GM18870 (cell line): ENCODE data around the gene SPOCK1.

Source experiments
- ATAC-seq: cut with Tn5 transposase; IDR thresholded peaks from one replicate; pipeline ENCODE4 v1.9.1; 2021; ENCODE audit warnings: moderate library complexity; ENCODE audit not compliant: unreplicated experiment

The SPOCK1 gene

DNA sequence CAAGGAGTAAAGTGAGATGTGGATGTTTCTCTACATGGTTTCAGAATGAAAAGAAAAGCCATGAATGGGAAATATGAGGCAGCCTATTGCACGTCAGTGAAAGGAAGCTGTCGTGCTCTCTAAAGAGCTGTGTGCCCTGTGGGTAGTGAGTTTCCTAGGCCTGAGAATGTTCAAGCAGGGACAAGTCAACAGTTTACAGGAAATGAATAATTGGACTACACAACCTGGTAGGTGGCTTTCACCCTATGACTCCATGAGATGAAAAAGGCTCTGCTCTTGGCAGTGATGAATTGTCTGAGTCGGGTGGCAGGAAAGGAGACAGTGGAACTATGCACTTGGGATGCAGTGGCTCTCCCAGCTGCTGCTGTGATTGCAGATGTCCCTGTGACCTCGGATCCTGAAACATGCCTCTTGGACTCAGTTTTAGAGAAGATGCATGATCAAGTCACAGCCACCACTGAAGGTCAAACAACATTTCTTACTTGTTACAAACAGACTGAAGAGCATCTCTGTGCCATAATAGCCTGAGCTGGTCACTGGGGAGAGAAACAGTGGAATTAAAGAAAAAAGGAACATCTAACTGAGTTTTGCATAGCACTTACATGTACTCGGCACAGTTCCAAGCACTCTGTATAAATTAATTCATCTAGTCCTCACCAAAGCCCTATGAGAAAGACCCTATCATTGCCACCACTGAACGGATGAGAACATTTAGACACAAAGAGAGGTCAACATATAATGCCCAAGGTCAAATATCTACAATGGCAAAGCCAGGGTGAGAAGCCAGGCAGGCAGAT is 293.7 kb downstream of the SPOCK1 start:
- ATAC-seq: no peak

DNA sequence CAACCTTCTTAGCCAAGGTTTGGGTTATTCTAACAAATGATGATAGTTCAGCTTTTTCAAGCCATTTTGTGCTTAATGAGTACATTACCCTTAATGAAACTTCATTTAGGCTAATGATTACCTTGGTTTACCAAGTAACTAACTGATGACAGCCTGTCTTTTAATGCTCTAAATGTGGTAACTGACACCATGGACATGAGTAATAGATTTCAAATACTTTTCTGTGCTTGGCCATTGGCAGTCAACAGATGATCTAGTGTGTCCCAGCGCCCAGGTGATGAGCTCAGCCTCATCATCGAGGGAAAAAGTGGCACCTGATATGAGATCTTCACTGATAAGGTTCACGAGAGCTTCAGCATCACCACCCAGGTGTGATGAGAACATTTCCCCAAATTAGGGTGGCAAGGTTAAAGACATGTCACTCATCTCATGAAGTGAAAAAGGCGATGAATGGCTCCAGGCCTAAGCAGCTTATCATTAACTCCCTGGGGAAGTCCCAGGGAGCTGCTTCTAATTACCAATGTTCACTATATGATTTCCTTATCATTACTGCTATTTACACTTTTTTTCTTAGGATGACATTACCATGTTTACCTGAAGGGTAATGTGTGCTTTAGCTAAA is 296.0 kb downstream of the SPOCK1 start:
- peak; percentile 54 for ATAC-seq

DNA sequence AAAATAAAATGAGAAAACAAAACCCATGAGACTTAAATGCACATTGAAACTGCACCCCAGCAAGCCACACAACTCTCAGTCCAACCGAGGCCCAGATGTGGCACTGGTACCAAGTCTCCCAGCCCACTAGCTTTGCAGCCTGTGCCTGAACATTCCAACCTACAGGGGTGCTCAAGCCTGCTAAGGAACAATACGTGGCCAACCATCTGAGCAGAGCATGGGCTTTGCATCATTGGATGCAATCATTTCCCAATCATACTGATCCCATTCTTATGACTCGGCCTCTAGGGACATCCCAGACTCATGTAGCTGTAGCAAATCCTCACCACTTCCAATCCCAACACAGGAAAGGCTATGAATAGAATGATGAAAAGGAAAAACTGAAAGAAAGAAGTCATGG is 297.2 kb downstream of the SPOCK1 start:
- no peak for ATAC-seq

DNA sequence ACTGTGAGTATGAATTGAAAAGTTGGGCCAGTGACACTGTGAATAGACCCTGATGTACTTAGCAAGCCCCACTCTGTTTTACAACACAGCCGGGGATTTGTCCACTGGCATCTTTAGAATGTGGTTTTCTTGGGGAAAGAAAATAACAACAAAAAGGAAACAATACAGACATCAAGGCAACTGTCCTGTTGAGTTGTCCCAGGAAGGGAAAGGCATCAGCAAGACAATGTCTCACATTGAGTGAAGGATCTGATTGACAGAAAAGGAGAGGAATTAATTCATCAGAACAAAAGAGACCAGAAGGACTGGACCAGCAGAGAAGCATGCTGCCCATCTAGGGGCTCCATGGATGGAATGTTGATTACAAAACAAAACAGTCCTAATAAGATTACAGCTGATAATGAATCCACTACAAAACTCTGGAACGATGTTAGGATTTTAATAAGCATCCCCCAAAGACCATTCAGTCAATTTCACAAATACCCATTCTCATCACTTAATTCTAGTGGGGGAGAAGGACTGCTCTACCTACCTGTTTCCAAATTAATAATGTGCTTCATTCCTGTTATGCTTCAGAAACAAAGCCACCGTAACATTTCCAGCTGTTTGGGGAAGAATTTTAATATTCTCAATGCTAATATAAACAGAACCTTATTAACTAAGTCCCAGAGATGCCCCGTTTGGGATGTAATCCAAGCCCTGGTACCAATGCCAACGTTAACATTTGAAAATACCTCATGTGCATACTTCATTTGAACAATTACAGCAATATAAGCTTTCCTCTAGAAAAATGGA is 298.0 kb downstream of the SPOCK1 start:
- no peak for ATAC-seq

DNA sequence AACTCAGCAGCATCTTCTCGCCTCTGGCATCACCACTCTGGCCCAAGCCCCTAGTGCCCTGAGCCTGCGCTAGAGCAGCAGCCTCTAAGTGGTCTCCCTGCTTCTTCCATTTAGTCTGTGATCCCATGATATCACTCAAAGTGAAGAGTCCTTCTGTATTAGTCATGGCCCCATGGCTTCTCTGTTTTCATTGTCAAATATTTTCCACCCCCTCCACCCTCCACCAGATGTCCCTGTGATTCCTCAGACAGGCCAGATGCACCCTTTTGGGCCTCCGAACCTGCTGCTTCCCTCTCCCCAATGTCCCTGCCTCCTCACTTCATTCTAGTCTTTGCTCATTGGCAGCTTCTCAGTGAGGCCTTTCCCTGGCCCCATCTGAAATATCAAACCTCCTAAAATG is 299.2 kb downstream of the SPOCK1 start:
- no peak for ATAC-seq

DNA sequence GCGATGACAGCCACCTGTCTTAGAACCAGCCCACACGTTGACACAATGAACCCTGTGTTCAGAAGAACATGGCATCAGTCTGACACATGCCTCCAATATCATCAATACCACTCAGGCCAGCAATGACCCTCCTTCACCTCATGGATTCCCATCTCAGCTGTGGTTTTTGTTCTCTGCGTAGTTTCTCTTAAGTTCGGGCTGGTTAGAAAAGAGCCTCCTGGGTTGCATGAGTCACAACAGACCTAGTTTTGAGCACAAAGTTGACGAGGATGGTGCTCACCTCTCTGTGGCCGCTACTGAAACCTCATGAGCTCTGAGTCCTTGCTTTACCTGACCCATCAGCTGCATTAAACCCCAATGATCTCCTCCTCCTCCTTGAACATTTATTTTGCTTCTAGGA is 299.9 kb downstream of the SPOCK1 start:
- no peak for ATAC-seq

DNA sequence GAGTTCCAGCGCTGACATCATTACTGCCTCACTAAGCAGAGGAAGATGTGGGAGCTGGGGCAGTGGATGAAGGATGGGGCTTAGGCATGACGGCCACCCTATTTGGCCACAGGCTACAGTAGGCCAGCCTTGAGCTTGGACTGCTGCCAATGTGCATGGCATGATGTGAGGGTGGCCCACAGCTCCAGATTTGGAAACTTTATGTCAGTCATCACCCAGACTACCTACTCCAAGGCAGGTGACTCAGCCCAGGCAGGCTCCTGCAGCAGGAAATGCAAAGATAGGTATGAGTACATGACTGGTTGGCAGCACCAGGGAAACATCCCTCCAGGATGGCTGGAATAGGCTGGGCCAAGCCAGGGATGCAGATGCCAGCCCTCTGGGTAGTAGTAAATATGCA is 303.6 kb downstream of the SPOCK1 start:
- no peak for ATAC-seq

DNA sequence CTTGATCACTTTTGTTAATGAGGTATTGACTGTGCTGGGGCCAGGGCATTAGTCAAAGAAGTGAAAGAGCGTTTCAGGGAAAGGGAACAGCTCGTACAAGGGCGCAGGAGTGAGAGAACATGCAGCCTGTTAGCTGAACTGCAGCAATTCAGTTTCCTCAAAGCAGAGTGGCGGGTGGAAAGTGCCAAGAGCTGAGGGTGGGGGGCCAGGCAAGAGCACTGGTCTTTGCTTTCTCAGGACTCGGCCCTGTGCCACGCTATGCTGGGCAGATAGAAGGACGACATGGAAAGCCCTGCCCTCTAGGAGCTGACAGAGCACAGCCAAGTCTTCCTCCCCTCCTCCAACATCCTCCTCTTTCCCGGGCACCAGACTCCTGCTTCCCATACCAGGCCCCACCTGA is 304.8 kb downstream of the SPOCK1 start:
- ATAC-seq: no peak

DNA sequence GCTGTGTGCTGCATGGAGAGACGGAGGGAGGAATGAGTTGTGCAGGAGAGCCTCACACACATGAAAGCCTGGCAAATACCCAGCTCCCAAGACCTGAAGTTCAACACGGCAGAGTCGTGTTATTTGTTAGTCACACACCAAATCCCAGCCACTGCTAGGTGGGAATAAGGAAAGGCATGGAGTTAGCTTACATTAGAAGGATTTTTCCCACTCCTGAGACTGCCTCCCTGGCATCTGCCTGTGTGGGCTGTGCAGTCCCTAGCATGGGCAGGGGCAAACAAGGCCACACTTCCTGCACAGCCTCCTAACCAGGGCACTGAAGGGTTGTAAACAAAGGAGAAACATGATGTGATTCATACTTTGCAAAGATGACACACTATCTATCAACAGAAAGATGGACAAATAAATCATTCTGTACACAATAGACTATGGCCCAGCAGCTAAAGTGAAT is 306.8 kb downstream of the SPOCK1 start:
- ATAC-seq: no peak

DNA sequence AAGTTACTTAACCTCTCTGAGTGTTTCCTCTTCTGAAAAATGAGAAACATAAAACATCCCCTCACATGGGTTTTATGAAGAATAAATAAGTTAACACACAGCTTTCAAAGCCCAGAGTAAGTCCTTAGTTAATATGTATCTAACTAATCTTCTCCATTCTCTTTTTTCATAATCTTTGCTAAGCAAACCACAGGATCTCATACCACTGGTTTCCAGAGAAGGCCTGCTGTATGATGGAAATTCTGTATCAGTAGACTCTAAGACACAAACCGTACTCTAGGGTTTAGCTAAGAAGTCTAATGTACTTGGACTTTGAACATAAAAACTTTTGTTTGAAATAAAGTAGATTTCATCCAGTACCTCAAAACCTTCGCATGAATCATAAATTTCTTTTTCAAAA is 307.9 kb downstream of the SPOCK1 start:
- no peak for ATAC-seq

DNA sequence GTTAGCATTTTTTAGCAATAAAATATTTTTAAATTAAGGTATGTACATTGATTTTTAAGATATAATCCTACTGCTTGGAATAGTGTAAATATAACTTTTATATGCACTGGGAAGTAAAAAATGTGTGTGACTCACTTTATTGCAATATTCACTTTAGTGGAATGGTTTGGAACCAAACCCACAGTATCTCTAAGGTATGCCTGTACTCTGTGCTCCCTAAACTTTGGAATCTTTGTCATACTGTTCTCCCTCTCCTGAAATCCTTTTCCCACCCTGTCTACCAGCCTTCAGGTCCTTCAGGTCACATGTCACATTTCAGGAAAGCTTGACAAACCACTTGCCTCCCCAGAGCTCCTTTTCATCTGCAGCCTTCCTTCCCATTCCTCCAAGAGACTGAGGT is 308.7 kb downstream of the SPOCK1 start:
- ATAC-seq: no peak

DNA sequence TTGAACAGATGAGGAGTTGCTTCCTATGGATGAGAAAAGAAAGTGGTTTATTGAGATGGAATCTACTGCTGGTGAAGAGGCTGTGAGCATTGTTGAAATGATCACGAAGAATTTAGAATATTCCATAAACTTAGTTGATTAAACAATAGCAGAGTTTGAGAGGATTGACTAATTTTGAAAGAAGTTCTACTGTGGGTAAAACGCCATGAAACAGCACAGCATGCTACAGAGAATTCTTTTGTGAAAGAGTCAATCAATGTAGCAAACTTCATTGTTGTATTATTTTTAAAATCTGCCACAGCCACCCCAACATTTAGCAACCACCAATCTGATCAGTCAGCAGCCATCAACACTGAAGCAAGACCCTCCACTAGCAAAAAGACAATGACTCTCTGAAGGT is 309.1 kb downstream of the SPOCK1 start:
- ATAC-seq: no peak

DNA sequence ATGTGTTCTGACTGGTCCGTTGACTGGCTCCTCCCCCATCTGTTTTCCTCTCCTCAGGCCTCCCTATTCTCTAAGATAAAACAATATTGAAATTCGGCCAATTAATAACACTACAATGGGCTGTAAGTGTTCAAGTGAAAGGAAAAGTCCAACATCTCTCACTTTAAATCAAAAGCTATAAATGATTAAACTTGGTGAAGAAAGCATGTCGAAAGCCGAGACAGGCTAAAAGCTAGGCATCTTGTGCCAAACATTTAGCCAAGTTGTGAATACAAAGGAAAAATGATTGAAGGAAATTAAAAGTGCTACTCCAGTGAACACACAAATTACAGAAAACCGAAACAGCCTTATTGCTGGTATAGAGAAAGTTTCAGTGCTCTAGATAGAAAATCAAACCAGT is 310.6 kb downstream of the SPOCK1 start:
- ATAC-seq: no peak

DNA sequence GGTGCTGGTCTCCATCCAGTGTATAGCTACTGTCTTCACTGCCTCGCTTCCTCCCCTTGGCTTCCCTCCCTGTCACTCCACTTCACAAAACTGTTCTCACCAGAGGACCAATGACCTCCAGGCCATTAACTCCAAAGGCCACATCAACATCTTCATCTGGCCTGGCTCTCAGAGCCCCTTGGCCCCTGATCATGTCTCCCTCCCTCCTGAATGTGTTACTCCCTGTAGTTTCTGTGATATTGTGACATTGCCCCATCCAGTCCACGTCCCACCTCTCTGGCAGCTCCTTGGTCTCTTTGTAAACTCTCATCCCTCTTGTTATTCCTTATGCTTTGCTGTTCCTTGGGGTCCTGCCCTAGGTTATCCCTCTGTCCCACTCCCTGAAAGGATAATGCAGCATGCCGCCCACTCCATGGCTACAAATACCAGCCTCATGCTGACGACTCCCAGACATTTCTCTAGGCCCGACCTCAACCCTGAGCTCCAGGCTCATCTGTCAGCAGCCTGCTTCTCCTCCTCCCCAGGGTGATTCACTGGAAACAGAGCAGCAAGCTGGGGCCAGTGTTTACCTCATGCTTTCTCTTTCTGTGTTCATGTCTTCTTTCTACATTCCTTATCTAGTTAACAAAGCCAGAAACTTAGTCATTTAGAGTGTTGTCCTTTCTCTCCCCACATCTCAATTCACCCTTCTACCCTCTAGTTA is 312.2 kb downstream of the SPOCK1 start:
- ATAC-seq: no peak

DNA sequence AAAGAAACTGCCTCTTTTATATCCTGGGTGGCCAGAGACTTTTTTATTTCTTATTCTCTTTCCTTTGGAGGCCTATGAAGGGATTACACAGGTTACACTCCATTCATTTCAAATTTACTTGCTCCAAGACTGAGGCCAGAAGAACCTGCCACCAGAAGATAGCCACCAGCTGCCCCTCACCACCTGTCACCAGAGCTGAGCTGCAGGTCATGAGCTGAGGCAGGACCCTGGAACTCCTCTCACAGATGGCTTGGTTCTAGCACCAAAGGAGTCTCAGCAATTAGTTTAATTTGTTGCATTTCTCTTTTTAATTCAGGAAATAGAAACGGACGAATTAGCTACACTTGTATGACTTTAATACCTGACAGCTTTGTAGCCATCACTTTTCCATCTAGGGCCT is 313.9 kb downstream of the SPOCK1 start:
- no peak for ATAC-seq

DNA sequence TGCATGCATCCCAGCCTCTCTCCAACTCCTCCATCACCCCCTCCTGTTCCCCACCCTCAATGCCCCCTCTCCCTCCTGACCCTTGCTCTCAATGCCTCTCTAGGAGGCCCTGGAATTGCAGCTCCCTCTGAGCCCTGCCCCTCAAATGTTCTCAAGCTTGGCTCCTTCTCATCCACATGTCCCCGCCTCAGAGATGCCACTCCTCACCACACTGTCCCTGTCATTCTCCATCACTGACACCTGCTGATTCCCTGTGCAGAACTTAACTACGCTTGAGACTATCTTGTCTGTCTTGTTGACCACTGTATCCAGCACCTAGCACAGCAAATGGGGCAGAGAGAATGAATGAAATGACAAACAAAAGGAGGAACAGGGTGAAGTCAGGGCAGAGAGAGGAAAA is 314.4 kb downstream of the SPOCK1 start:
- no peak for ATAC-seq

DNA sequence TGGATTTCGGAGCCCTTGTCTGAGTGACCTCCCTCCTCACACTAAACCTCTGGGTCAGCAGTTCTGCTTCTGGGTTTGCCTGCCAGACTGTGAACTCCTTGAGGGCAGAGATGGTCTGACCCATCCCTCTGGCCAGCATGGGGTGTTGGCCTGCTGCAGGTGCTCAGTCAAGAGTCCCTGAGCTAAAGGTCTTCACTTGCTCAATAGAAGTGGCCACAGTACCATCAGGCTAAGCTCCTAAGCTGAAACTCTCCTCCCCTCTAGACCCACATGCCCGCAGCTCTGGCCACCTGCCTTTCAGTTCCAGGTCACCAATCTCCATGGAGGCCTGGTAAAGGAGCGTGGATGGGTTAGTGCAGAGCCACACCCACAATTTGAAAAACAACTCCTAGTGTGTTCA is 316.6 kb downstream of the SPOCK1 start:
- no peak for ATAC-seq

DNA sequence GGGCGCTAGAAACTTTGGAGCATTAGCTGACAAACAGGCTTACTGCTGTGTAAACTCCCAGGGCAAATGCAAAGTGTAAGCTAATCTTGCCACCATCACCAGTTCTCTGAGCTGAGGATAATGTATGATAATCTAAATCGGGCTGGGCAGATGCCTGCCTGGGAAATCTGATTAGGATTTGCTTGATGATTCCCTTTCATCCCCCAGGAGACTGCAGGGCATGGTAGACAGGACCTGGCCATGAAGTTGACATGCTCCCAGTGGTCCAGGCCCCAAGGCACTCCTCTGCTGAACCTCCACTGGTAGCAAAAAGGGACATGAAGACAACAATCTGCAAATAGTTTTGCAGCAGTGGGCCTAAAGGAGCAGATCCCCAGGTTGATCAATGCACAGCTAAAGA is 317.5 kb downstream of the SPOCK1 start:
- no peak for ATAC-seq

DNA sequence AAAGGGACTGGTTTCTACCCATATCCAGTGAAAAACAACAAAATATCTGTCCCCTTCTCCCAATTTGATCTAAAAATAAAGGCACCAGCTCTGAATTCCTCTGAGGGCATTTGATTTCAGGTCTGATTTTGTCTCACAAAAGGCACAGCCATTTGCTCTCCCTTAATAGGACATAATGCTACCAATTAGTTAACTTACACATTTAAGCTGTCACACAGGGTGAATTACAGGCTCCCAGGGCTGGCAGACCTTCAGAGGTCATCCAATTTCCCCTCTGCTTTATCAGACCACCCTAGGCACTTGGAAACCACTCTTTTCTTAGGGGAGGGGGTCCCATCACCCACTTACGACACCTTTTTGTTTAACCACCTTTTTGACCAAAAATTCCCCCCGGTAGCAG is 319.9 kb downstream of the SPOCK1 start:
- no peak for ATAC-seq

DNA sequence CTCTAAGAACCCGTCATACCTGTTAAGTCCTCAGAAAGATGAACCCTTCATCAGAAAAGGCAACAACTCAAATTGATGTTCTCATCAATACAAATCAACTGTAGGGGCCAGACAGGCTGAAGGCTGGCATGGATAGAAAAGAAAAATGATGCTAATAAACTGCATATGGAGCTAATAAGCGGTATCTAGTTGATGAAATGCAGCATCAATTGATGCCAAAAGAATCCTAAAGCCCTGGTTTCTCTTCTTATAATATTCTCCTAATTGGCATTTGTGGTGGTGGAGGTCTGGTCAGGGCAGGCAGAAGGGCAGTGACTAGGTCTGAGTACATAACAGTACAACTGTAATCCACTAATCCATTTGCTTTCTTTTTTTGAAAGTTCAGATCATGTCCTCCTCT is 322.5 kb downstream of the SPOCK1 start:
- no peak for ATAC-seq

DNA sequence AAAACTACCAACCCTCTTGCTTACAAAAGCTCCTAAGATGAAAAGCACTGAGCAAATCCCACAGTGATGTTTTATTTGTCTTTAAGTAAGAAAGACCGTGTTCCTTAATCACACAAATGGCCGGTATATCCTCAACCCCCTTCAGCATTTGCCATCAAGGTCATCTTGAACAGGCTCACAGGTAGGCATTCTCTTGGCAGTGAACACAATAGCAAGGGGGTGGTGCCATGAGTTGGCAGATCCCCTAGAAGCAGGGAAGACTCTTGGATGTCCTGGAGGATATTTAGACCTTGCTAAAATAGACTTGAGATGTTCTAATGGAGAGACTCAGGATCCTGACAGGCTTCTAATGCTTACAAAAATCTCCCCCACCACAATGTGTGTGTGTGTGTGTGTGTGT is 323.0 kb downstream of the SPOCK1 start:
- no peak for ATAC-seq
